ENCODE results near the gene SMCR8. TPM values are rescaled to one million over a fixed set of nuclear protein-coding genes. Genes with fewer than 3 reads are reported as not detected.

The SMCR8 gene
- total RNA-seq, result 10 to 100 TPM; 20.7 to 22.2 TPM
- 9.4 TPM for polyA plus RNA-seq (2013, experiment 1 of 2)
- polyA plus RNA-seq (2013, experiment 2 of 2), result 10.0 TPM
- long read RNA-seq, experiment 1, partial matches to known transcripts, result 0 of 4 reads
- long read RNA-seq, experiment 1, other reads (novel, unspliced or antisense), result 4 of 4 reads
- long read RNA-seq, experiment 2, full-length matches to known transcripts, result 2 of 8 reads
- long read RNA-seq, experiment 2, partial matches to known transcripts, result 0 of 8 reads
- long read RNA-seq, experiment 2, other reads (novel, unspliced or antisense), result 6 of 8 reads
- long read RNA-seq, experiment 3, full-length matches to known transcripts, result 6 of 10 reads
- long read RNA-seq, experiment 3, partial matches to known transcripts, result 0 of 10 reads
- long read RNA-seq, experiment 3, other reads (novel, unspliced or antisense), result 4 of 10 reads
- long read RNA-seq, experiment 4, partial matches to known transcripts, result 0 of 4 reads
- long read RNA-seq, experiment 4, other reads (novel, unspliced or antisense), result 4 of 4 reads

- peak within 1 kb of the TSS; percentile 96 for H3K4me3 ChIP-seq (ENCODE audit: low read length)
- DNase-seq, result peak; percentile 100
- H3K27ac Mint-ChIP-seq, result peak within 1 kb of the TSS; percentile 98
- H3K9me3 ChIP-seq (ENCODE audit: control insufficient read depth, low read length), result no peaks in the 10 kb centered on the region
- H3K27me3 ChIP-seq (ENCODE audit: control insufficient read depth, insufficient read depth, low read length, poor library complexity, severe bottlenecking), result no peaks in the 10 kb centered on the region
- peaks cover 41% of the 10 kb centered on the region for H3K36me3 Mint-ChIP-seq (ENCODE audit: low read depth)
- no peaks in the 10 kb centered on the region for H3K27me3 Mint-ChIP-seq (ENCODE audit: insufficient read depth)
- H3K27ac ChIP-seq (ENCODE audit: low read depth, low read length), result peak within 1 kb of the TSS; percentile 89
- 0% methylated on average over 53 to 78 of the region's 78 CpGs for whole genome bisulfite sequencing, 2 experiments (ENCODE audit: insufficient coverage in 1 of 2, insufficient read length in 1 of 2)
- peaks cover 48% of the 10 kb centered on the region for H3K36me3 ChIP-seq (ENCODE audit: control insufficient read depth, insufficient read depth, low read length)
- peak within 1 kb of the TSS; percentile 97 for H3K9ac ChIP-seq (ENCODE audit: extremely low read depth, low read length, poor library complexity, severe bottlenecking)
- peaks cover 48% of the 10 kb centered on the region for H3K4me1 Mint-ChIP-seq
- no peak for TF ChIP-seq CTCF (conservative IDR thresholded peaks at IDR 0.05)
- H3K4me1 ChIP-seq (ENCODE audit: control insufficient read depth, insufficient read depth, low read length), result peaks cover 17% of the 10 kb centered on the region
- peak within 1 kb of the TSS; percentile 88 for H3K4me3 Mint-ChIP-seq
- no peaks in the 10 kb centered on the region for H3K9me3 Mint-ChIP-seq
These were observed at the start of gene SMCR8, which contains the start of gene TOP3A for GRCh38 chr17:18314731-18315561. Gene SMCR8, plus strand, starts transcription at chr17:18315293. Its CDS starts 497 bp downstream, at chr17:18315790. Gene TOP3A, minus strand, starts transcription at chr17:18314994. Its CDS starts 216 bp downstream, at chr17:18314778.

- Histone ChIP-seq H3K36me3 (ENCODE audit: control insufficient read depth, insufficient read depth, low read length) (peaks cover 31% of the 10 kb centered on the region), H3K27me3 (ENCODE audit: control insufficient read depth, insufficient read depth, low read length, poor library complexity, severe bottlenecking) (no peaks in the 10 kb centered on the region), H3K9ac (ENCODE audit: extremely low read depth, low read length, poor library complexity, severe bottlenecking) (no peak overlapping the region), H3K9me3 (ENCODE audit: control insufficient read depth, low read length) (no peaks in the 10 kb centered on the region), H3K4me1 (ENCODE audit: control insufficient read depth, insufficient read depth, low read length) (no peaks in the 10 kb centered on the region), H3K4me3 (ENCODE audit: low read length) (no peak overlapping the region), H3K27ac (ENCODE audit: low read depth, low read length) (no peak overlapping the region)
- peak; percentile 59 for DNase-seq
- peak overlapping the region; percentile 85 for H3K27ac Mint-ChIP-seq
- peaks cover 10% of the 10 kb centered on the region for H3K4me1 Mint-ChIP-seq
- no peak overlapping the region for H3K4me3 Mint-ChIP-seq
- 82 to 83% methylated on average over 9 to 10 of the region's 10 CpGs for WGBS, 2 experiments (ENCODE audit: insufficient coverage in 1 of 2, insufficient read length in 1 of 2)
- H3K9me3 Mint-ChIP-seq, result no peaks in the 10 kb centered on the region
- no peak for TF ChIP-seq CTCF (conservative IDR thresholded peaks at IDR 0.05)
- H3K36me3 Mint-ChIP-seq (ENCODE audit: low read depth), result peaks cover 12% of the 10 kb centered on the region
- no peaks in the 10 kb centered on the region for H3K27me3 Mint-ChIP-seq (ENCODE audit: insufficient read depth)
These were observed 47.7 kb upstream of the SMCR8 start for GRCh38 chr17:18267366-18267765.

GRCh38 chr17:18267927-18268711 lies 47.0 kb upstream of the SMCR8 start:
- DNase-seq, result peak; percentile 94
- Histone ChIP-seq H3K4me1 (ENCODE audit: control insufficient read depth, insufficient read depth, low read length) (no peaks in the 10 kb centered on the region), H3K27ac (ENCODE audit: low read depth, low read length) (no peak overlapping the region), H3K27me3 (ENCODE audit: control insufficient read depth, insufficient read depth, low read length, poor library complexity, severe bottlenecking) (no peaks in the 10 kb centered on the region), H3K4me3 (ENCODE audit: low read length) (no peak overlapping the region), H3K9me3 (ENCODE audit: control insufficient read depth, low read length) (no peaks in the 10 kb centered on the region), H3K9ac (ENCODE audit: extremely low read depth, low read length, poor library complexity, severe bottlenecking) (no peak overlapping the region), H3K36me3 (ENCODE audit: control insufficient read depth, insufficient read depth, low read length) (peaks cover 32% of the 10 kb centered on the region)
- H3K36me3 Mint-ChIP-seq (ENCODE audit: low read depth), result peaks cover 14% of the 10 kb centered on the region
- peaks cover 10% of the 10 kb centered on the region for H3K4me1 Mint-ChIP-seq
- no peak overlapping the region for H3K4me3 Mint-ChIP-seq
- H3K9me3 Mint-ChIP-seq, result no peaks in the 10 kb centered on the region
- H3K27ac Mint-ChIP-seq, result peak overlapping the region; percentile 85
- no peak for TF ChIP-seq CTCF (conservative IDR thresholded peaks at IDR 0.05)
- 42 to 58% methylated on average over 11 to 14 of the region's 14 CpGs for WGBS, 2 experiments (ENCODE audit: insufficient coverage in 1 of 2, insufficient read length in 1 of 2)
- no peaks in the 10 kb centered on the region for H3K27me3 Mint-ChIP-seq (ENCODE audit: insufficient read depth)
